Vagina (tissue), 2 donors: ENCODE data around the gene PTPRN2.

ENCODE experiments used
- POLR2A ChIP-seq, 2 donors: fragments of 450-650 bp; IDR thresholded peaks; one replicate each; pipeline ENCODE4 v1.6.1; 2017; ENCODE audit warnings: antibody characterized with exemption in 2 of 2, mild to moderate bottlenecking in 2 of 2, moderate library complexity in 2 of 2
- POLR2AphosphoS5 ChIP-seq, 2 donors: sonication (generic); formaldehyde crosslinking; IDR thresholded peaks; one replicate each; pipeline ENCODE4 v1.9.0; 2017; ENCODE audit warnings: antibody characterized with exemption in 2 of 2, mild to moderate bottlenecking in 2 of 2, low read depth in 1 of 2; ENCODE audit not compliant: insufficient read depth in 1 of 2
- TF ChIP-seq, protein P1 (sequence below), 3 experiments: fragments of 450-650 bp in 2 of 3; fragments of 200-600 bp in 1 of 3; sonication (generic) in 1 of 3; IDR thresholded peaks; one replicate each; pipeline ENCODE4 v1.5.1; 2017 to 2019; ENCODE audit warnings: antibody characterized with exemption in 3 of 3, mild to moderate bottlenecking in 2 of 3, moderate library complexity in 2 of 3

GRCh38 chr7:157831143-157831905 lies 756.3 kb downstream of the PTPRN2 start:
- TF ChIP-seq, protein P1, sequence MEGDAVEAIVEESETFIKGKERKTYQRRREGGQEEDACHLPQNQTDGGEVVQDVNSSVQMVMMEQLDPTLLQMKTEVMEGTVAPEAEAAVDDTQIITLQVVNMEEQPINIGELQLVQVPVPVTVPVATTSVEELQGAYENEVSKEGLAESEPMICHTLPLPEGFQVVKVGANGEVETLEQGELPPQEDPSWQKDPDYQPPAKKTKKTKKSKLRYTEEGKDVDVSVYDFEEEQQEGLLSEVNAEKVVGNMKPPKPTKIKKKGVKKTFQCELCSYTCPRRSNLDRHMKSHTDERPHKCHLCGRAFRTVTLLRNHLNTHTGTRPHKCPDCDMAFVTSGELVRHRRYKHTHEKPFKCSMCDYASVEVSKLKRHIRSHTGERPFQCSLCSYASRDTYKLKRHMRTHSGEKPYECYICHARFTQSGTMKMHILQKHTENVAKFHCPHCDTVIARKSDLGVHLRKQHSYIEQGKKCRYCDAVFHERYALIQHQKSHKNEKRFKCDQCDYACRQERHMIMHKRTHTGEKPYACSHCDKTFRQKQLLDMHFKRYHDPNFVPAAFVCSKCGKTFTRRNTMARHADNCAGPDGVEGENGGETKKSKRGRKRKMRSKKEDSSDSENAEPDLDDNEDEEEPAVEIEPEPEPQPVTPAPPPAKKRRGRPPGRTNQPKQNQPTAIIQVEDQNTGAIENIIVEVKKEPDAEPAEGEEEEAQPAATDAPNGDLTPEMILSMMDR (IDR thresholded peaks at IDR 0.05), result no peak
- no peak for TF ChIP-seq POLR2AphosphoS5 (IDR thresholded peaks at IDR 0.05; ENCODE audit: insufficient read depth in 1 of 2, low read depth in 1 of 2)
- no peak for TF ChIP-seq POLR2A (IDR thresholded peaks at IDR 0.05)
